HepG2 (cell line): ENCODE measurements around the gene LDLRAD2. TPM values are rescaled to one million over a fixed set of nuclear protein-coding genes. Genes with fewer than 3 reads are reported as not detected.

Experiments used
- ATAC-seq: fragments of 200-7000 bp; cut with Tn5 transposase; 3 replicates; pipeline ENCODE4 v1.9.1; 2020; ENCODE audit warnings: mild to moderate bottlenecking, moderate library complexity
- BruUV-seq: library from RNA; stranded (reverse); fragments of 400-500 nt; replicated peaks from 2 replicates; lab custom pipeline; 2021; lab: Mats Ljungman, UMichigan
- CTCF ChIA-PET: fragments of 300-600 bp; formaldehyde crosslinking; extraction: SDS; loops from one replicate; lab custom pipeline; 2021; ENCODE audit warnings: low total read pairs, inconsistent platforms, low intra/inter-chr PET ratio; lab: Yijun Ruan, JAX
- POLR2A ChIA-PET: fragments of 350-600 bp; sonication (Branson Sonifier 250); formaldehyde crosslinking; loops from one replicate; lab custom pipeline; 2020; ENCODE audit warnings: antibody characterized with exemption, inconsistent platforms; lab: Yijun Ruan, JAX
- DNase-seq: peaks from one replicate; pipeline ENCODE4 v3.0.0-alpha.2; 2015; ENCODE audit warnings: low spot score
- FAIRE-seq: peaks from 3 replicates; lab custom pipeline; 2011; peaks lifted over from hg19 to GRCh38; lab: Jason Lieb, UNC
- H2AFZ ChIP-seq: one replicate; pipeline ENCODE4 v1.6.1; 2011; ENCODE audit warnings: low read length, inconsistent platforms
- H3K27ac ChIP-seq: fragments of 300-600 bp; 3 replicates; pipeline ENCODE4 v1.8.0; 2011; ENCODE audit warnings: mixed run types, mild to moderate bottlenecking, mixed read lengths, low read length, inconsistent platforms; ENCODE audit not compliant: insufficient read depth; ENCODE audit errors: extremely low read length
- H3K27me3 ChIP-seq, 2 experiments: fragments of 200-600 bp in 1 of 2; 2 replicates in 1 of 2; 3 replicates in 1 of 2; pipeline versions ENCODE4 v1.6.0 to v1.8.0; 2011; ENCODE audit warnings: low read length in 2 of 2, mild to moderate bottlenecking in 2 of 2, moderate library complexity in 2 of 2, inconsistent platforms in 1 of 2; ENCODE audit not compliant: insufficient read depth in 2 of 2, control insufficient read depth in 1 of 2
- H3K36me3 ChIP-seq, 2 experiments: fragments of 200-600 bp in 1 of 2; replicated peaks in 1 of 2; 2 replicates in 1 of 2; 3 replicates in 1 of 2; pipeline versions ENCODE4 v1.5.1 to v1.8.0; 2011; ENCODE audit warnings: low read length in 2 of 2, inconsistent platforms in 1 of 2; ENCODE audit not compliant: insufficient read depth in 2 of 2, control insufficient read depth in 1 of 2
- H3K4me1 ChIP-seq: 2 replicates; pipeline ENCODE4 v1.5.1; 2012; ENCODE audit warnings: low read length, inconsistent platforms; ENCODE audit not compliant: insufficient read depth
- H3K4me2 ChIP-seq: 2 replicates; pipeline ENCODE4 v1.6.0; 2011; ENCODE audit warnings: low read depth, low read length, inconsistent platforms
- H3K4me3 ChIP-seq, 3 experiments: fragments of 200-600 bp in 1 of 3; sonication (generic), shearing (Covaris generic) in 1 of 3; replicated peaks in 1 of 3; 2 replicates each; pipeline ENCODE4 v1.5.1; 2011 to 2016; ENCODE audit warnings: low read length in 3 of 3, inconsistent platforms in 2 of 3, low read depth in 2 of 3, mild to moderate bottlenecking in 2 of 3, control low read depth in 1 of 3, mixed read lengths in 1 of 3; ENCODE audit not compliant: insufficient read depth in 1 of 3
- H3K79me2 ChIP-seq: one replicate; pipeline ENCODE4 v1.6.1; 2011; ENCODE audit warnings: low read length, inconsistent platforms; ENCODE audit not compliant: insufficient read depth
- H3K9ac ChIP-seq: 2 replicates; pipeline ENCODE4 v1.6.0; 2011; ENCODE audit warnings: mild to moderate bottlenecking, low read depth, low read length, inconsistent platforms; ENCODE audit not compliant: insufficient read depth
- H3K9me3 ChIP-seq: 2 replicates; pipeline ENCODE4 v1.5.1; 2012; ENCODE audit warnings: mild to moderate bottlenecking, low read length
- H4K20me1 ChIP-seq: 2 replicates; pipeline ENCODE4 v1.6.0; 2011; ENCODE audit warnings: inconsistent platforms, mild to moderate bottlenecking, low read length, moderate library complexity; ENCODE audit not compliant: insufficient read depth
- CEBPG ChIP-seq: IDR thresholded peaks from 2 replicates; pipeline ENCODE4 v1.6.1; 2016
- EEA1 ChIP-seq: sonication (generic); formaldehyde crosslinking; IDR thresholded peaks from 2 replicates; pipeline ENCODE4 v1.5.1; 2020; ENCODE audit warnings: mild to moderate bottlenecking, missing genetic modification reagents, borderline replicate concordance
- TEAD2 ChIP-seq: sonication (generic); formaldehyde crosslinking; IDR thresholded peaks from 2 replicates; pipeline ENCODE4 v1.9.0; 2021; ENCODE audit warnings: missing genetic modification reagents
- ZNF451 ChIP-seq: sonication (generic); formaldehyde crosslinking; IDR thresholded peaks from 2 replicates; pipeline ENCODE4 v1.5.0; 2020; ENCODE audit warnings: mild to moderate bottlenecking, missing genetic modification reagents
- ZNF557 ChIP-seq: sonication (generic); formaldehyde crosslinking; IDR thresholded peaks from 2 replicates; pipeline ENCODE4 v1.4.0; 2020; ENCODE audit warnings: missing genetic modification reagents
- WGBS: methylation state at CpG from one replicate; pipeline ENCODE4 v1.1.6; 2017; ENCODE audit warnings: low lambda C conversion rate; 5-methylcytosine and 5-hydroxymethylcytosine counted together
- in situ Hi-C: cut with HindIII; loops from 2 replicates; pipeline ENCODE4 v1.10.0; 2017; ENCODE audit warnings: low pct_unique_long_range_greater_than_20kb; ENCODE audit not compliant: extremely low pct_ligation_motif_present
- intact Hi-C: fragments of 100-400 bp; cut with micrococcal nuclease; formaldehyde crosslinking; loops from one replicate; pipeline ENCODE4 v1.10.0; 2022; ENCODE audit not compliant: unreplicated experiment
- polyA plus RNA-seq, 8 experiments: library from polyadenylated mRNA; depleted of rRNA in 3 of 8; stranded (reverse) in 7 of 8; unstranded in 1 of 8; fragments of >200 nt; fragmentation: Illumina TruSeq in 4 of 8; extraction: Trizol in 4 of 8; gene quantifications; 2 replicates each; pipeline versions ENCODE4 v1.2.1 to v1.2.3, GENCODE V29; 2011 to 2016; ENCODE audit warnings: low read depth in 4 of 8, missing spikeins in 1 of 8, mixed read lengths in 1 of 8; ENCODE audit not compliant: insufficient read depth in 1 of 8
- total RNA-seq, 5 experiments: library from RNA; depleted of rRNA; stranded (reverse); fragments of >200 nt; fragmentation: Illumina TruSeq; extraction: Trizol; gene quantifications; 2 replicates each; pipeline ENCODE4 v1.2.3, GENCODE V29; 2016; ENCODE audit warnings: low read depth in 1 of 5
- TF ChIP-seq, protein P1 (sequence below): sonication (generic); formaldehyde crosslinking; conservative IDR thresholded peaks from 2 replicates; pipeline ENCODE4 v1.4.0; 2020; ENCODE audit warnings: missing genetic modification reagents
- TF ChIP-seq, protein P2 (sequence below): sonication (generic); formaldehyde crosslinking; IDR thresholded peaks from one replicate; pipeline ENCODE4 v1.5.1; 2020; ENCODE audit warnings: mild to moderate bottlenecking, missing genetic modification reagents; ENCODE audit errors: not compliant biosample characterization
- TF ChIP-seq, protein P3 (sequence below): sonication (generic); formaldehyde crosslinking; IDR thresholded peaks from 2 replicates; pipeline ENCODE4 v1.4.0; 2020; ENCODE audit warnings: missing genetic modification reagents, mild to moderate bottlenecking, borderline replicate concordance
- TF ChIP-seq, protein P4 (sequence below): sonication (generic); formaldehyde crosslinking; IDR thresholded peaks from 2 replicates; pipeline ENCODE4 v1.5.0; 2020; ENCODE audit warnings: mild to moderate bottlenecking, missing genetic modification reagents

The LDLRAD2 gene
- total and polyA plus RNA-seq, 2 of the 13 experiments (the other 11 are each of a cell fraction or from before 2014, with no cell fraction given): not detected

DNA sequence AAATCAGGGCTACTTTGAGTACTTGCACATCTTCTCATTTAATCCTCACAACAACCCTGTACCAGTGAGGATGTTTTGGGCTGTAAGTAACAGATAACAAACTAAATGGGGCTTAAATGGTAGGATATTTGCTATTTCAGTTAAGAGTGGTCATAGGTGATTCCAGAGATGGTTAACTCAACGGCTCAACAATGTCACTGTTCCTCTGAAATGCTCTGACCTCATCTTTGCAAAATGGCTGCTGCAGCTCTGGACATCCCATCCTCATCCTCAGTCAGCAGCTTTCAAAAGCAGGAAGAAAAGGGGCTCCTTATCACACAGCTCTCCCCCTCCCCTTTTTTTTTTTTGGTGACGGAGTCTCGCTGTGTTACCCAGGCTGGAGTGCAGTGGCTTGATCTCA lies 1.5 kb downstream of the LDLRAD2 start:
- CTCF ChIA-PET: no interaction called here
- H4K20me1 ChIP-seq: no peaks in the 10 kb centered on the region
- no peaks in the 10 kb centered on the region for H3K9me3 ChIP-seq
- peaks cover 0 to 11% of the 10 kb centered on the region in 2 experiments; a peak in 3 of 5 replicates for H3K27me3 ChIP-seq
- no peak overlapping the region for H3K4me3 ChIP-seq
- FAIRE-seq: no peak
- no peak overlapping the region for H3K27ac ChIP-seq
- H3K79me2 ChIP-seq: no peaks in the 10 kb centered on the region
- no peaks in the 10 kb centered on the region for H3K36me3 ChIP-seq
- ATAC-seq: no peak
- peaks cover 26% of the 10 kb centered on the region for H3K4me1 ChIP-seq
- WGBS: 60% methylated on average over 3 of the region's 3 CpGs
- no peak overlapping the region for H3K9ac ChIP-seq
- H3K4me2 ChIP-seq: no peak overlapping the region
- DNase-seq: no peak
- POLR2A ChIA-PET: no interaction called here
- no TSS peak for BruUV-seq
- H2AFZ ChIP-seq: no peak overlapping the region
- intact Hi-C loops (no loop called here), in situ Hi-C loops (no loop called here)
- TF ChIP-seq TEAD2 (no peak), ZNF557 (CRISPR knock-in tag) (no peak), CEBPG (CRISPR knock-in tag) (no peak), EEA1 (CRISPR knock-in tag) (no peak), ZNF451 (CRISPR knock-in tag) (no peak)
- TF ChIP-seq, protein P1, sequence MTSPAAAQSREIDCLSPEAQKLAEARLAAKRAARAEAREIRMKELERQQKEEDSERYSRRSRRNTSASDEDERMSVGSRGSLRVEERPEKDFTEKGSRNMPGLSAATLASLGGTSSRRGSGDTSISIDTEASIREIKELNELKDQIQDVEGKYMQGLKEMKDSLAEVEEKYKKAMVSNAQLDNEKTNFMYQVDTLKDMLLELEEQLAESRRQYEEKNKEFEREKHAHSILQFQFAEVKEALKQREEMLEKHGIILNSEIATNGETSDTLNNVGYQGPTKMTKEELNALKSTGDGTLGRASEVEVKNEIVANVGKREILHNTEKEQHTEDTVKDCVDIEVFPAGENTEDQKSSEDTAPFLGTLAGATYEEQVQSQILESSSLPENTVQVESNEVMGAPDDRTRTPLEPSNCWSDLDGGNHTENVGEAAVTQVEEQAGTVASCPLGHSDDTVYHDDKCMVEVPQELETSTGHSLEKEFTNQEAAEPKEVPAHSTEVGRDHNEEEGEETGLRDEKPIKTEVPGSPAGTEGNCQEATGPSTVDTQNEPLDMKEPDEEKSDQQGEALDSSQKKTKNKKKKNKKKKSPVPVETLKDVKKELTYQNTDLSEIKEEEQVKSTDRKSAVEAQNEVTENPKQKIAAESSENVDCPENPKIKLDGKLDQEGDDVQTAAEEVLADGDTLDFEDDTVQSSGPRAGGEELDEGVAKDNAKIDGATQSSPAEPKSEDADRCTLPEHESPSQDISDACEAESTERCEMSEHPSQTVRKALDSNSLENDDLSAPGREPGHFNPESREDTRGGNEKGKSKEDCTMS: no peak
- TF ChIP-seq, protein P2, sequence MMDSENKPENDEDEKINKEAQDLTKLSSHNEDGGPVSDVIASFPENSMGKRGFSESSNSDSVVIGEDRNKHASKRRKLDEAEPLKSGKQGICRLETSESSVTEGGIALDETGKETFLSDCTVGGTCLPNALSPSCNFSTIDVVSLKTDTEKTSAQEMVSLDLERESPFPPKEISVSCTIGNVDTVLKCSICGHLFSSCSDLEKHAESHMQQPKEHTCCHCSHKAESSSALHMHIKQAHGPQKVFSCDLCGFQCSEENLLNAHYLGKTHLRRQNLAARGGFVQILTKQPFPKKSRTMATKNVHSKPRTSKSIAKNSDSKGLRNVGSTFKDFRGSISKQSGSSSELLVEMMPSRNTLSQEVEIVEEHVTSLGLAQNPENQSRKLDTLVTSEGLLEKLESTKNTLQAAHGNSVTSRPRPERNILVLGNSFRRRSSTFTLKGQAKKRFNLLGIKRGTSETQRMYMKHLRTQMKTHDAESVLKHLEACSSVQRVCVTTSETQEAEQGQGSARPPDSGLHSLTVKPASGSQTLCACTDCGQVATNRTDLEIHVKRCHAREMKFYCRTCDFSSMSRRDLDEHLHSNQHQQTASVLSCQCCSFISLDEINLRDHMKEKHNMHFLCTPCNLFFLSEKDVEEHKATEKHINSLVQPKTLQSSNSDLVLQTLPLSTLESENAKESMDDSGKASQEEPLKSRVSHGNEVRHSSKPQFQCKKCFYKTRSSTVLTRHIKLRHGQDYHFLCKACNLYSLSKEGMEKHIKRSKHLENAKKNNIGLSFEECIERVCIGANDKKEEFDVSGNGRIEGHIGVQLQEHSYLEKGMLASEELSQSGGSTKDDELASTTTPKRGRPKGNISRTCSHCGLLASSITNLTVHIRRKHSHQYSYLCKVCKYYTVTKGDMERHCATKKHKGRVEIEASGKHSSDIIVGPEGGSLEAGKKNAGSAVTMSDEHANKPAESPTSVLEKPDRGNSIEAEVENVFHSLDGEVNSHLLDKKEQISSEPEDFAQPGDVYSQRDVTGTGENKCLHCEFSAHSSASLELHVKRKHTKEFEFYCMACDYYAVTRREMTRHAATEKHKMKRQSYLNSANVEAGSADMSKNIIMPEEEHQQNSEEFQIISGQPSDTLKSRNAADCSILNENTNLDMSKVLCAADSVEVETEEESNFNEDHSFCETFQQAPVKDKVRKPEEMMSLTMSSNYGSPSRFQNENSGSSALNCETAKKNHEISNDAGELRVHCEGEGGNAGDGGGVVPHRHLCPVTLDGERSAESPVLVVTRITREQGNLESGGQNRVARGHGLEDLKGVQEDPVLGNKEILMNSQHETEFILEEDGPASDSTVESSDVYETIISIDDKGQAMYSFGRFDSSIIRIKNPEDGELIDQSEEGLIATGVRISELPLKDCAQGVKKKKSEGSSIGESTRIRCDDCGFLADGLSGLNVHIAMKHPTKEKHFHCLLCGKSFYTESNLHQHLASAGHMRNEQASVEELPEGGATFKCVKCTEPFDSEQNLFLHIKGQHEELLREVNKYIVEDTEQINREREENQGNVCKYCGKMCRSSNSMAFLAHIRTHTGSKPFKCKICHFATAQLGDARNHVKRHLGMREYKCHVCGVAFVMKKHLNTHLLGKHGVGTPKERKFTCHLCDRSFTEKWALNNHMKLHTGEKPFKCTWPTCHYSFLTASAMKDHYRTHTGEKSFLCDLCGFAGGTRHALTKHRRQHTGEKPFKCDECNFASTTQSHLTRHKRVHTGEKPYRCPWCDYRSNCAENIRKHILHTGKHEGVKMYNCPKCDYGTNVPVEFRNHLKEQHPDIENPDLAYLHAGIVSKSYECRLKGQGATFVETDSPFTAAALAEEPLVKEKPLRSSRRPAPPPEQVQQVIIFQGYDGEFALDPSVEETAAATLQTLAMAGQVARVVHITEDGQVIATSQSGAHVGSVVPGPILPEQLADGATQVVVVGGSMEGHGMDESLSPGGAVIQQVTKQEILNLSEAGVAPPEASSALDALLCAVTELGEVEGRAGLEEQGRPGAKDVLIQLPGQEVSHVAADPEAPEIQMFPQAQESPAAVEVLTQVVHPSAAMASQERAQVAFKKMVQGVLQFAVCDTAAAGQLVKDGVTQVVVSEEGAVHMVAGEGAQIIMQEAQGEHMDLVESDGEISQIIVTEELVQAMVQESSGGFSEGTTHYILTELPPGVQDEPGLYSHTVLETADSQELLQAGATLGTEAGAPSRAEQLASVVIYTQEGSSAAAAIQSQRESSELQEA (CRISPR knock-in tag): no peak
- TF ChIP-seq, protein P3, sequence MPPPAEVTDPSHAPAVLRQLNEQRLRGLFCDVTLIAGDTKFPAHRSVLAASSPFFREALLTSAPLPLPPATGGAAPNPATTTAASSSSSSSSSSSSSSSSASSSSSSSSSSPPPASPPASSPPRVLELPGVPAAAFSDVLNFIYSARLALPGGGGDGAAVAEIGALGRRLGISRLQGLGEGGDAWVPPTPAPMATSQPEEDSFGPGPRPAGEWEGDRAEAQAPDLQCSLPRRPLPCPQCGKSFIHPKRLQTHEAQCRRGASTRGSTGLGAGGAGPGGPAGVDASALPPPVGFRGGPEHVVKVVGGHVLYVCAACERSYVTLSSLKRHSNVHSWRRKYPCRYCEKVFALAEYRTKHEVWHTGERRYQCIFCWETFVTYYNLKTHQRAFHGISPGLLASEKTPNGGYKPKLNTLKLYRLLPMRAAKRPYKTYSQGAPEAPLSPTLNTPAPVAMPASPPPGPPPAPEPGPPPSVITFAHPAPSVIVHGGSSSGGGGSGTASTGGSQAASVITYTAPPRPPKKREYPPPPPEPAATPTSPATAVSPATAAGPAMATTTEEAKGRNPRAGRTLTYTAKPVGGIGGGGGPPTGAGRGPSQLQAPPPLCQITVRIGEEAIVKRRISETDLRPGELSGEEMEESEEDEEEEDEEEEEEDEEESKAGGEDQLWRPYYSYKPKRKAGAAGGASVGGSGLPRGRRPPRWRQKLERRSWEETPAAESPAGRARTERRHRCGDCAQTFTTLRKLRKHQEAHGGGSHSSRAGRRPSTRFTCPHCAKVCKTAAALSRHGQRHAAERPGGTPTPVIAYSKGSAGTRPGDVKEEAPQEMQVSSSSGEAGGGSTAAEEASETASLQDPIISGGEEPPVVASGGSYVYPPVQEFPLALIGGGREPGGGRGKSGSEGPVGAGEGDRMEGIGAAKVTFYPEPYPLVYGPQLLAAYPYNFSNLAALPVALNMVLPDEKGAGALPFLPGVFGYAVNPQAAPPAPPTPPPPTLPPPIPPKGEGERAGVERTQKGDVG (CRISPR knock-in tag): no peak
- TF ChIP-seq, protein P4, sequence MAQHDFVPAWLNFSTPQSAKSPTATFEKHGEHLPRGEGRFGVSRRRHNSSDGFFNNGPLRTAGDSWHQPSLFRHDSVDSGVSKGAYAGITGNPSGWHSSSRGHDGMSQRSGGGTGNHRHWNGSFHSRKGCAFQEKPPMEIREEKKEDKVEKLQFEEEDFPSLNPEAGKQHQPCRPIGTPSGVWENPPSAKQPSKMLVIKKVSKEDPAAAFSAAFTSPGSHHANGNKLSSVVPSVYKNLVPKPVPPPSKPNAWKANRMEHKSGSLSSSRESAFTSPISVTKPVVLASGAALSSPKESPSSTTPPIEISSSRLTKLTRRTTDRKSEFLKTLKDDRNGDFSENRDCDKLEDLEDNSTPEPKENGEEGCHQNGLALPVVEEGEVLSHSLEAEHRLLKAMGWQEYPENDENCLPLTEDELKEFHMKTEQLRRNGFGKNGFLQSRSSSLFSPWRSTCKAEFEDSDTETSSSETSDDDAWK (CRISPR knock-in tag): no peak
